B cell (primary cell): ENCODE measurements around the gene SKAP1. TPM values are rescaled to one million over a fixed set of nuclear protein-coding genes. Genes with fewer than 3 reads are reported as not detected.

Experiments used
- ATAC-seq: fragments of 200-7000 bp; cut with Tn5 transposase; one replicate; pipeline ENCODE4 v1.10.0; 2021; ENCODE audit warnings: low read depth, mild to moderate bottlenecking, moderate number of reproducible peaks, moderate library complexity
- CTCF ChIA-PET: fragments of 350-600 bp; sonication (Branson Sonifier 250); formaldehyde crosslinking; loops from one replicate; lab custom pipeline; 2021; ENCODE audit warnings: antibody characterized with exemption, inconsistent platforms; lab: Charles Lee
- POLR2A ChIA-PET: fragments of 350-600 bp; sonication (Branson Sonifier 250); formaldehyde crosslinking; loops from one replicate; lab custom pipeline; 2021; ENCODE audit warnings: antibody characterized with exemption; lab: Charles Lee
- DNase-seq: peaks from one replicate; pipeline ENCODE4 v3.0.0; 2013
- H2AFZ ChIP-seq: 2 replicates; pipeline ENCODE4 v1.6.1; 2012; ENCODE audit warnings: mild to moderate bottlenecking, low read depth, low read length; ENCODE audit not compliant: insufficient read depth, poor library complexity, severe bottlenecking
- H3K27ac ChIP-seq, 2 donors: 1 replicate in 1 of 2; 2 replicates in 1 of 2; pipeline ENCODE4 v1.5.1; 2012 to 2013; ENCODE audit warnings: low read length in 2 of 2, mild to moderate bottlenecking in 2 of 2, moderate library complexity in 1 of 2
- H3K27me3 ChIP-seq, 4 experiments: fragments of 200-600 bp in 1 of 4; sonication (generic) in 1 of 4; replicated peaks in 1 of 4; 1 replicate in 2 of 4; 2 replicates in 2 of 4; pipeline versions ENCODE4 v1.6.1 to v1.7.0; 2013 to 2016; ENCODE audit warnings: low read length in 3 of 4, mild to moderate bottlenecking in 2 of 4, mixed read lengths in 1 of 4, moderate library complexity in 1 of 4; ENCODE audit not compliant: insufficient read depth in 4 of 4, control insufficient read depth in 3 of 4; ENCODE audit errors: control extremely low read depth in 1 of 4
- H3K36me3 ChIP-seq, 2 experiments: replicated peaks in 1 of 2; 1 replicate in 1 of 2; 2 replicates in 1 of 2; pipeline versions ENCODE4 v1.6.1 to v1.7.1; 2013; ENCODE audit warnings: low read length in 1 of 2; ENCODE audit not compliant: insufficient read depth in 2 of 2, control insufficient read depth in 1 of 2; ENCODE audit errors: control extremely low read depth in 1 of 2, extremely low read depth in 1 of 2
- H3K4me1 ChIP-seq, 2 donors: fragments of 200-600 bp in 1 of 2; sonication (generic) in 1 of 2; 1 replicate in 1 of 2; 2 replicates in 1 of 2; pipeline versions ENCODE4 v1.5.1 to v1.6.1; 2013 to 2017; ENCODE audit warnings: low read length in 2 of 2; ENCODE audit not compliant: control insufficient read depth in 2 of 2, insufficient read depth in 2 of 2
- H3K4me2 ChIP-seq: replicated peaks from 2 replicates; pipeline ENCODE3; 2012; ENCODE audit warnings: mild to moderate bottlenecking, low read depth, low read length; ENCODE audit not compliant: poor library complexity, severe bottlenecking
- H3K4me3 ChIP-seq, 5 experiments: fragments of 200-600 bp in 1 of 5; sonication (generic) in 1 of 5; 1 replicate in 3 of 5; 2 replicates in 2 of 5; pipeline versions ENCODE4 v1.5.1 to v1.7.0; 2011 to 2016; ENCODE audit warnings: low read length in 4 of 5, mild to moderate bottlenecking in 4 of 5, low read depth in 2 of 5, control low read depth in 1 of 5, moderate library complexity in 1 of 5; ENCODE audit not compliant: insufficient read depth in 1 of 5; ENCODE audit errors: control extremely low read depth in 1 of 5, extremely low read depth in 1 of 5
- H3K79me2 ChIP-seq: fragments of 200-600 bp; sonication (generic); one replicate; pipeline ENCODE4 v1.6.0; 2016; ENCODE audit warnings: low read length; ENCODE audit not compliant: control insufficient read depth, insufficient read depth
- H3K9ac ChIP-seq: fragments of 200-600 bp; sonication (generic); 2 replicates; pipeline ENCODE4 v1.6.1; 2017; ENCODE audit warnings: mild to moderate bottlenecking, low read length, moderate library complexity
- H3K9me3 ChIP-seq, 3 donors: one replicate each; pipeline versions ENCODE4 v1.6.1 to v1.7.1; 2013; ENCODE audit warnings: low read length in 2 of 3; ENCODE audit not compliant: control insufficient read depth in 2 of 3, insufficient read depth in 1 of 3; ENCODE audit errors: control extremely low read depth in 1 of 3
- H4K20me1 ChIP-seq: 2 replicates; pipeline ENCODE4 v1.6.0; 2012; ENCODE audit warnings: mild to moderate bottlenecking, low read length; ENCODE audit not compliant: insufficient read depth, control insufficient read depth, poor library complexity, severe bottlenecking
- H3K27ac Mint-ChIP-seq: one replicate; pipeline ENCODE4 v1.8.0; 2021; ENCODE audit warnings: mixed read lengths
- H3K27me3 Mint-ChIP-seq: one replicate; pipeline ENCODE4 v1.8.0; 2021; ENCODE audit warnings: mixed read lengths
- H3K4me1 Mint-ChIP-seq: one replicate; pipeline ENCODE4 v1.8.0; 2021; ENCODE audit warnings: mixed read lengths
- H3K4me3 Mint-ChIP-seq: one replicate; pipeline ENCODE4 v1.8.0; 2021; ENCODE audit warnings: mixed read lengths
- H3K9me3 Mint-ChIP-seq: one replicate; pipeline ENCODE4 v1.8.0; 2022; ENCODE audit warnings: mixed read lengths; ENCODE audit not compliant: insufficient read depth
- CTCF ChIP-seq: fragments of 200-600 bp; IDR thresholded peaks from one replicate; pipeline ENCODE4 v1.8.0; 2022; ENCODE audit warnings: antibody characterized with exemption, mild to moderate bottlenecking
- EZH2 ChIP-seq: IDR thresholded peaks from 2 replicates; pipeline ENCODE4 v1.6.1; 2012; ENCODE audit warnings: borderline replicate concordance, low read depth, mild to moderate bottlenecking, moderate library complexity, low read length; ENCODE audit not compliant: insufficient read depth, poor library complexity, severe bottlenecking
- WGBS: methylation state at CpG from one replicate; pipeline ENCODE4 v1.1.5; 2013; ENCODE audit warnings: missing lambda C conversion rate; ENCODE audit not compliant: insufficient coverage; 5-methylcytosine and 5-hydroxymethylcytosine counted together
- intact Hi-C: fragments of 100-400 bp; cut with micrococcal nuclease; formaldehyde crosslinking; loops from one replicate; pipeline ENCODE4 v1.10.0; 2022
- polyA plus RNA-seq: library from polyadenylated mRNA; depleted of rRNA; stranded (reverse); fragments of >200 nt; gene quantifications from 2 replicates; pipeline ENCODE4 v1.2.3, GENCODE V29; 2012
- total RNA-seq, 2 donors: library from RNA; stranded (reverse); fragments of 120-200 nt in 1 of 2; gene quantifications; 1 replicate in 1 of 2; 2 replicates in 1 of 2; pipeline versions ENCODE4 v1.2.3 to v1.2.4, GENCODE V29; 2013 to 2022

Gene SKAP1
- total and polyA plus RNA-seq, 2 donors (not counting 1 experiment from before 2014, with no cell fraction given) = 33.1 to 37.3 TPM

- Histone ChIP-seq H3K27me3 (peaks cover 0 to 4% (median 1%) of the 10 kb centered on the region in 4 experiments), H3K36me3 (no peaks in the 10 kb centered on the region), H3K27ac (no peak overlapping the region), H2AFZ (no peak overlapping the region), H3K9ac (no peak overlapping the region), H3K9me3 (no peaks in the 10 kb centered on the region), H3K79me2 (no peaks in the 10 kb centered on the region), H3K4me2 (no peak overlapping the region), H3K4me3 (no peak overlapping the region), H4K20me1 (no peaks in the 10 kb centered on the region), H3K4me1 (no peaks in the 10 kb centered on the region)
- Mint-ChIP-seq H3K4me3 (no peak overlapping the region), H3K27ac (no peak overlapping the region), H3K9me3 (no peaks in the 10 kb centered on the region), H3K4me1 (peaks cover 2% of the 10 kb centered on the region), H3K27me3 (peaks cover 25% of the 10 kb centered on the region)
- no peak for ATAC-seq
- TF ChIP-seq EZH2 (no peak), CTCF (no peak)
- WGBS = no CpG with 5 or more reads among the region's 4 CpGs
- DNase-seq = no peak
- intact Hi-C loops = no loop called here
- ChIA-PET POLR2A (no interaction called here), CTCF (no interaction called here)
Observed at GRCh38 chr17:48463526-48463925, 33.5 kb upstream of the SKAP1 start.

- TF ChIP-seq CTCF = no peak
- TF ChIP-seq EZH2 = no peak
- no peaks in the 10 kb centered on the region for H3K9me3 ChIP-seq
- ChIA-PET POLR2A (no interaction called here), CTCF (no interaction called here)
- no peak overlapping the region for H3K9ac ChIP-seq
- H3K4me1 ChIP-seq = no peaks in the 10 kb centered on the region
- H3K27ac ChIP-seq = no peak overlapping the region
- H3K4me3 ChIP-seq = no peak overlapping the region
- ATAC-seq = no peak
- H3K4me3 Mint-ChIP-seq = no peak overlapping the region
- H3K9me3 Mint-ChIP-seq = no peaks in the 10 kb centered on the region
- peaks cover 25% of the 10 kb centered on the region for H3K27me3 Mint-ChIP-seq
- peaks cover 0 to 4% (median 1%) of the 10 kb centered on the region in 4 experiments for H3K27me3 ChIP-seq
- no peak overlapping the region for H3K27ac Mint-ChIP-seq
- intact Hi-C loops = no loop called here
- H3K79me2 ChIP-seq = no peaks in the 10 kb centered on the region
- no peak overlapping the region for H3K4me2 ChIP-seq
- peaks cover 2% of the 10 kb centered on the region for H3K4me1 Mint-ChIP-seq
- H3K36me3 ChIP-seq = no peaks in the 10 kb centered on the region
- no peaks in the 10 kb centered on the region for H4K20me1 ChIP-seq
- no peak for DNase-seq
- 40% methylated on average over 2 of the region's 2 CpGs for WGBS
- H2AFZ ChIP-seq = no peak overlapping the region
Observed at GRCh38 chr17:48462946-48463345, 32.9 kb upstream of the SKAP1 start.
